ENCODE results near the gene ITPR1. TPM values are rescaled to one million over a fixed set of nuclear protein-coding genes. Genes with fewer than 3 reads are reported as not detected.
A peak's percentile ranks its signal among the peaks of the same experiment; 100 is the strongest.

Gene ITPR1
- total and polyA plus RNA-seq, 4 donors = 3.7 to 39.4 (median 8.2) TPM

DNA sequence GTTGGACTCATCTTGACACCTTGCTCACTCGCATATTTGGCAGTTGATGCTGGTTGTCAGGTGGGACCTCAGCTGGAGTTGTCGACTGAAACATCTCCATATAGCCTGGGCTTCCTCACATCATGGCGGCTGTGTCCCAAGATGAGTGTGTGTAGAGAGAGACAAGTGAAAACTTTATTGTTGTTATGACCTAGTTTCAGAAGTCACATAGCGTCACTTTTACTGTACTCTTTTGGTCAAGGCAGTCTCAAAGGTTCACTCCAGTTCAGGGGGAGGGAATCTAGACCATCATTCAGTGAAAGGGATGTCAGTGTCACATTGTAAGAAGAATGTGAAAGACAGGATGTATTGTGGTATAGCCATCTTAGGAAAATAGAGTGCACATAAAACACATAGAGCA is 214.2 kb downstream of the ITPR1 start:
- DNase-seq (ENCODE audit: low spot score) = no peak
- H3K4me1 ChIP-seq (ENCODE audit: control insufficient read depth in 4 of 4, insufficient read depth in 4 of 4, low read length in 3 of 4) = peaks cover 0 to 12% (median 6%) of the 10 kb centered on the region in 4 donors
- TF ChIP-seq FOXA2 (IDR thresholded peaks at IDR 0.05) = no peak
- no peak for TF ChIP-seq JUND (IDR thresholded peaks at IDR 0.05)
- TF ChIP-seq EGR1 (IDR thresholded peaks at IDR 0.05; ENCODE audit: low read depth in 2 of 2) = no peak
- TF ChIP-seq, protein P1, sequence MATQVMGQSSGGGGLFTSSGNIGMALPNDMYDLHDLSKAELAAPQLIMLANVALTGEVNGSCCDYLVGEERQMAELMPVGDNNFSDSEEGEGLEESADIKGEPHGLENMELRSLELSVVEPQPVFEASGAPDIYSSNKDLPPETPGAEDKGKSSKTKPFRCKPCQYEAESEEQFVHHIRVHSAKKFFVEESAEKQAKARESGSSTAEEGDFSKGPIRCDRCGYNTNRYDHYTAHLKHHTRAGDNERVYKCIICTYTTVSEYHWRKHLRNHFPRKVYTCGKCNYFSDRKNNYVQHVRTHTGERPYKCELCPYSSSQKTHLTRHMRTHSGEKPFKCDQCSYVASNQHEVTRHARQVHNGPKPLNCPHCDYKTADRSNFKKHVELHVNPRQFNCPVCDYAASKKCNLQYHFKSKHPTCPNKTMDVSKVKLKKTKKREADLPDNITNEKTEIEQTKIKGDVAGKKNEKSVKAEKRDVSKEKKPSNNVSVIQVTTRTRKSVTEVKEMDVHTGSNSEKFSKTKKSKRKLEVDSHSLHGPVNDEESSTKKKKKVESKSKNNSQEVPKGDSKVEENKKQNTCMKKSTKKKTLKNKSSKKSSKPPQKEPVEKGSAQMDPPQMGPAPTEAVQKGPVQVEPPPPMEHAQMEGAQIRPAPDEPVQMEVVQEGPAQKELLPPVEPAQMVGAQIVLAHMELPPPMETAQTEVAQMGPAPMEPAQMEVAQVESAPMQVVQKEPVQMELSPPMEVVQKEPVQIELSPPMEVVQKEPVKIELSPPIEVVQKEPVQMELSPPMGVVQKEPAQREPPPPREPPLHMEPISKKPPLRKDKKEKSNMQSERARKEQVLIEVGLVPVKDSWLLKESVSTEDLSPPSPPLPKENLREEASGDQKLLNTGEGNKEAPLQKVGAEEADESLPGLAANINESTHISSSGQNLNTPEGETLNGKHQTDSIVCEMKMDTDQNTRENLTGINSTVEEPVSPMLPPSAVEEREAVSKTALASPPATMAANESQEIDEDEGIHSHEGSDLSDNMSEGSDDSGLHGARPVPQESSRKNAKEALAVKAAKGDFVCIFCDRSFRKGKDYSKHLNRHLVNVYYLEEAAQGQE (IDR thresholded peaks at IDR 0.05) = no peak
- WGBS = 97% methylated on average over 4 of the region's 4 CpGs
- H3K27me3 ChIP-seq (ENCODE audit: control insufficient read depth in 4 of 4, insufficient read depth in 4 of 4, low read length in 3 of 4) = no peaks in the 10 kb centered on the region
- no peak overlapping the region for H3K4me3 ChIP-seq (ENCODE audit: low read depth in 1 of 3, low read length in 3 of 3)
- H3K9me3 ChIP-seq (ENCODE audit: control insufficient read depth in 4 of 4, low read length in 3 of 4) = no peaks in the 10 kb centered on the region
- H3K36me3 ChIP-seq (ENCODE audit: control insufficient read depth in 4 of 4, insufficient read depth in 3 of 4, low read depth in 1 of 4, low read length in 3 of 4) = peaks cover 0 to 3% (median 0%) of the 10 kb centered on the region in 4 donors
- no peak overlapping the region for H3K9ac ChIP-seq (ENCODE audit: low read depth in 1 of 2, low read length in 2 of 2)
- H3K27ac ChIP-seq (ENCODE audit: low read depth in 1 of 2, low read length in 2 of 2) = no peak overlapping the region

DNA sequence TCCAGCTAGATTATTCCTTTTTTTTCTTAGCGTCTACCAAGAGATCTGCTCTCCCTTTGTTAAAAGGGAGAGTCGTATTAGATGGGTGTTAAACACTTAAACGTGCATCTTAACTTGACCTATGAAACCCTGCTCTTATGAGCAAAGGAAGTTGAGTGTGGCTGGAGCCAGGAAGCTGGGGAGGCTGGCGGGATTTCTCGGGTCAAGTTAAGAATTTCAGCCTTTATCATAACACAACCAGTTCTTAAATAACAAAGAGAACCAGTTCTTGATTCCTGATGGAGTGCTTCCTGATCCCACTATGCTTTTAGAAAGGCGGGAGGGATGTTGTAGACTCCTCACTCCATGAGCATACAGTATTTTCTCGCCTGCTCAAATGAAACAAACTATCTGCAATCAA is 215.1 kb downstream of the ITPR1 start:
- Histone ChIP-seq H3K4me1 (ENCODE audit: control insufficient read depth in 4 of 4, insufficient read depth in 4 of 4, low read length in 3 of 4) (peaks cover 0 to 13% (median 6%) of the 10 kb centered on the region in 4 donors), H3K9ac (ENCODE audit: low read depth in 1 of 2, low read length in 2 of 2) (no peak overlapping the region), H3K4me3 (ENCODE audit: low read depth in 1 of 3, low read length in 3 of 3) (no peak overlapping the region), H3K27ac (ENCODE audit: low read depth in 1 of 2, low read length in 2 of 2) (no peak overlapping the region), H3K27me3 (ENCODE audit: control insufficient read depth in 4 of 4, insufficient read depth in 4 of 4, low read length in 3 of 4) (no peaks in the 10 kb centered on the region), H3K36me3 (ENCODE audit: control insufficient read depth in 4 of 4, insufficient read depth in 3 of 4, low read depth in 1 of 4, low read length in 3 of 4) (peaks cover 0 to 3% (median 0%) of the 10 kb centered on the region in 4 donors), H3K9me3 (ENCODE audit: control insufficient read depth in 4 of 4, low read length in 3 of 4) (no peaks in the 10 kb centered on the region)
- 68% methylated on average over 7 of the region's 7 CpGs for WGBS
- DNase-seq (ENCODE audit: low spot score) = no peak
- TF ChIP-seq EGR1 (IDR thresholded peaks at IDR 0.05; ENCODE audit: low read depth in 2 of 2) (no peak), FOXA1 (IDR thresholded peaks at IDR 0.05) (no peak), FOXA2 (IDR thresholded peaks at IDR 0.05) (no peak), RAD21 (IDR thresholded peaks at IDR 0.05) (no peak), SP1 (IDR thresholded peaks at IDR 0.05) (no peak), YY1 (IDR thresholded peaks at IDR 0.05) (no peak), RXRA (IDR thresholded peaks at IDR 0.05) (peak in 1 of 2 donors; percentile 11), HNF4G (IDR thresholded peaks at IDR 0.05) (no peak), GABPA (IDR thresholded peaks at IDR 0.05 in 1 of 2, conservative IDR thresholded peaks at IDR 0.05 in 1 of 2) (no peak), NR2F2 (IDR thresholded peaks at IDR 0.05) (peak; percentile 62)
- TF ChIP-seq, protein P2, sequence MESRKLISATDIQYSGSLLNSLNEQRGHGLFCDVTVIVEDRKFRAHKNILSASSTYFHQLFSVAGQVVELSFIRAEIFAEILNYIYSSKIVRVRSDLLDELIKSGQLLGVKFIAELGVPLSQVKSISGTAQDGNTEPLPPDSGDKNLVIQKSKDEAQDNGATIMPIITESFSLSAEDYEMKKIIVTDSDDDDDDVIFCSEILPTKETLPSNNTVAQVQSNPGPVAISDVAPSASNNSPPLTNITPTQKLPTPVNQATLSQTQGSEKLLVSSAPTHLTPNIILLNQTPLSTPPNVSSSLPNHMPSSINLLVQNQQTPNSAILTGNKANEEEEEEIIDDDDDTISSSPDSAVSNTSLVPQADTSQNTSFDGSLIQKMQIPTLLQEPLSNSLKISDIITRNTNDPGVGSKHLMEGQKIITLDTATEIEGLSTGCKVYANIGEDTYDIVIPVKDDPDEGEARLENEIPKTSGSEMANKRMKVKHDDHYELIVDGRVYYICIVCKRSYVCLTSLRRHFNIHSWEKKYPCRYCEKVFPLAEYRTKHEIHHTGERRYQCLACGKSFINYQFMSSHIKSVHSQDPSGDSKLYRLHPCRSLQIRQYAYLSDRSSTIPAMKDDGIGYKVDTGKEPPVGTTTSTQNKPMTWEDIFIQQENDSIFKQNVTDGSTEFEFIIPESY (IDR thresholded peaks at IDR 0.05) = no peak

DNA sequence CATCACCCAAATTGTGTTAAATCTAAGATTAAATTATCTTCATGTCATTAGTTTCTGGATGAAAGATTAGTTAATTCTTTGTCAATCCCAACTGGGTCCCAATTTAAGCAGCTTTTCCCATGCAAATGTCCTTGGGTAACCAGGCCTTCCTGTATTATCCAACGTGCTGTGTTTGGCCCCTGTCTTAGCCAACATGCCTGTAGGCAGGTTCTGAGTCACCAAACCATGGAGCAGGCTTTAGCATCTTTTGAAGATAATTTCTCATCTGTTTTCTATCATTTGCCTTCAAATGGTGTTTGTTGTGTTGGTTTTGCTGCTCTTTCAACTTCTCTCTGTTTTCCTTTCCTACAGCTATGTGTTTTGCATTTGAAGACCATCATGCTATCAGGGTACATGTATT is 216.2 kb downstream of the ITPR1 start:
- Histone ChIP-seq H3K36me3 (ENCODE audit: control insufficient read depth in 4 of 4, insufficient read depth in 3 of 4, low read depth in 1 of 4, low read length in 3 of 4) (peaks cover 0 to 3% (median 1%) of the 10 kb centered on the region in 4 donors), H3K27ac (ENCODE audit: low read depth in 1 of 2, low read length in 2 of 2) (no peak overlapping the region), H3K4me3 (ENCODE audit: low read depth in 1 of 3, low read length in 3 of 3) (no peak overlapping the region), H3K27me3 (ENCODE audit: control insufficient read depth in 4 of 4, insufficient read depth in 4 of 4, low read length in 3 of 4) (no peaks in the 10 kb centered on the region), H3K4me1 (ENCODE audit: control insufficient read depth in 4 of 4, insufficient read depth in 4 of 4, low read length in 3 of 4) (peaks cover 0 to 13% (median 6%) of the 10 kb centered on the region in 4 donors), H3K9me3 (ENCODE audit: control insufficient read depth in 4 of 4, low read length in 3 of 4) (no peaks in the 10 kb centered on the region), H3K9ac (ENCODE audit: low read depth in 1 of 2, low read length in 2 of 2) (no peak overlapping the region)
- no peak for TF ChIP-seq JUND (IDR thresholded peaks at IDR 0.05)
- DNase-seq (ENCODE audit: low spot score) = no peak
- 29% methylated on average over 1 of the region's 1 CpG for WGBS
